Progenitor cell of endocrine pancreas (in vitro differentiated cells): ENCODE results near the gene ACYP2. TPM values are rescaled to one million over a fixed set of nuclear protein-coding genes. Genes with fewer than 3 reads are reported as not detected.

Source experiments
- DNase-seq: peaks from one replicate; pipeline ENCODE4 v3.0.0; 2021; ENCODE audit warnings: low spot score; ENCODE audit not compliant: unreplicated experiment
- H3K27ac Mint-ChIP-seq: 2 replicates; pipeline ENCODE4 v1.8.0; 2021; ENCODE audit warnings: mild to moderate bottlenecking, moderate library complexity, mixed read lengths
- H3K27me3 Mint-ChIP-seq: 2 replicates; pipeline ENCODE4 v1.8.0; 2021; ENCODE audit warnings: mixed read lengths
- H3K36me3 Mint-ChIP-seq: 2 replicates; pipeline ENCODE4 v1.8.0; 2022; ENCODE audit warnings: mixed read lengths; ENCODE audit not compliant: insufficient read depth
- H3K4me1 Mint-ChIP-seq: 2 replicates; pipeline ENCODE4 v1.8.0; 2021; ENCODE audit warnings: low read depth, mixed read lengths
- H3K4me3 Mint-ChIP-seq: 2 replicates; pipeline ENCODE4 v1.8.0; 2021; ENCODE audit warnings: low read depth, mild to moderate bottlenecking, moderate library complexity, mixed read lengths
- H3K9me3 Mint-ChIP-seq: 2 replicates; pipeline ENCODE4 v1.8.0; 2021; ENCODE audit warnings: low read depth, mixed read lengths
- CTCF ChIP-seq: fragments of 200-600 bp; sonication (generic); IDR thresholded peaks from one replicate; pipeline ENCODE4 v1.5.0; 2021; ENCODE audit warnings: antibody characterized with exemption, mild to moderate bottlenecking; ENCODE audit not compliant: unreplicated experiment
- total RNA-seq: library from RNA; stranded (reverse); gene quantifications from 2 replicates; pipeline ENCODE4 v1.2.1, GENCODE V29; 2021

The ACYP2 gene
- total RNA-seq, 1 donor from 2014 or later: 8.6 TPM

GRCh38 chr2:54191361-54192135, 76.1 kb downstream of the ACYP2 start:
- H3K27ac Mint-ChIP-seq: no peak overlapping the region
- DNase-seq: no peak
- no peaks in the 10 kb centered on the region for H3K27me3 Mint-ChIP-seq
- no peak for TF ChIP-seq CTCF
- H3K4me3 Mint-ChIP-seq: no peak overlapping the region
- no peaks in the 10 kb centered on the region for H3K9me3 Mint-ChIP-seq
- peaks cover 2% of the 10 kb centered on the region for H3K4me1 Mint-ChIP-seq
- H3K36me3 Mint-ChIP-seq: no peaks in the 10 kb centered on the region

- H3K36me3 Mint-ChIP-seq: no peaks in the 10 kb centered on the region
- H3K27me3 Mint-ChIP-seq: no peaks in the 10 kb centered on the region
- no peak overlapping the region for H3K4me3 Mint-ChIP-seq
- no peak overlapping the region for H3K27ac Mint-ChIP-seq
- no peaks in the 10 kb centered on the region for H3K9me3 Mint-ChIP-seq
- no peak for DNase-seq
- peaks cover 2% of the 10 kb centered on the region for H3K4me1 Mint-ChIP-seq
- TF ChIP-seq CTCF: no peak
Measured at GRCh38 chr2:54194761-54195750, 79.6 kb downstream of the ACYP2 start.

DNA sequence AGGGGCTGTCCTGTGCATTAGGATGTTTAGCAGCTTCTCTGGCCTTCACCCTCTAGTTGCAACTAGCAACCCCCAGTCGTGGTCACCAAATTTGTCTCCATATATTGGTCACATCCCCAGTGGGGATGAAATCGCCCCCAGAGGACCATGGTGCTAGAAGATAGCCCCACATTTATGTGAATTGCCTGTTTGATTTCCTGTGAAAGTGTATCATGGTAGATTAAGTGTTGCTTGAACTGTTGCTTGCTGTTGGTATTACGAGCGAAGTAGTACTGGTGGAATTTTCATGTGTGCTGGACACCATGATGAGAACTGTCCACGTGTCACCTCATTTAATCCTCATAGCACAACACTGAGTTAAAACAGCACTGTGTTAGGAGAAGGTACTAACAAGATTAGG, 81.2 kb downstream of the ACYP2 start:
- no peaks in the 10 kb centered on the region for H3K36me3 Mint-ChIP-seq
- no peaks in the 10 kb centered on the region for H3K9me3 Mint-ChIP-seq
- H3K4me3 Mint-ChIP-seq: no peak overlapping the region
- H3K27ac Mint-ChIP-seq: no peak overlapping the region
- peaks cover 1% of the 10 kb centered on the region for H3K4me1 Mint-ChIP-seq
- H3K27me3 Mint-ChIP-seq: no peaks in the 10 kb centered on the region
- DNase-seq: no peak
- no peak for TF ChIP-seq CTCF

DNA sequence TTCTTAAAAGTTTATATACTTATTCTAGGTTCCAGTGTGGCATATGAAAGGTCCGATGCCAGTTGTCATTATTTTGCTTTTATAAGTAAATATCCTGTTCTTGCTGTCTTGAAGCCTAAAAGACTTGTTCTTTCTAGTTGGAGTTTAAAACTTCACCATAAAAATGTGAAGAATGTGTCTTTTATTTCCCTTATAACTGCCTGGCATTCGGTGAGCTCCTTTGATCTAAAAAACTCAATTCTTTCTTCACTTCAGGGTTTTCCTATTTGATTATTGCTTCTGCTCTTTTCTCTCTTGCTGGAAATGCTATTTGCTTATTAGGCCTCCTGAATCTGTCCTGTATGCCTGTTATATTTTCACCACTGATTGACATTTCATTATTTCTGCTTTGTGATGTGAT, 89.1 kb downstream of the ACYP2 start:
- Mint-ChIP-seq H3K27ac (no peak overlapping the region), H3K4me3 (no peak overlapping the region), H3K27me3 (no peaks in the 10 kb centered on the region), H3K36me3 (no peaks in the 10 kb centered on the region), H3K4me1 (no peaks in the 10 kb centered on the region), H3K9me3 (peaks cover 2% of the 10 kb centered on the region)
- no peak for DNase-seq
- no peak for TF ChIP-seq CTCF

DNA sequence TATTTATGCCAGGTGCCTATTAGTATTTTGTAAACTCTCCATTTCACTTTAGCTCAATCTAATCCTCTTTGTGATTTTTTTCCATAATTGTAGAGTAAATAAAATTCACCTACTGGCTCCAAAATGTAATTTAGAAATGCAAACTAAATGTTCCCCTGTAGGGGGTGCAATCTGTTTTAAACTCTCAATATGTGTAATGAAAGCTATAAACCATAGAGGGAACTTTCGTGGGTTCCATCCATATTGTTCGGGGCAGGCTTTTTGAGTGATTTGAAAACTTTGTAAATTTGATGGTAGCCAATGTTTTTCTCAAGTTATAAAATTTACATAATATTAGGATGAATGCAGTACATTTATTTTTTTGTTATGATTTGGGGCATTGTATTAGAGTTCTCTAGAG, 91.2 kb downstream of the ACYP2 start:
- Mint-ChIP-seq H3K9me3 (peaks cover 2% of the 10 kb centered on the region), H3K27ac (no peak overlapping the region), H3K27me3 (no peaks in the 10 kb centered on the region), H3K4me1 (no peaks in the 10 kb centered on the region), H3K4me3 (no peak overlapping the region), H3K36me3 (no peaks in the 10 kb centered on the region)
- peak; percentile 57 for TF ChIP-seq CTCF
- DNase-seq: no peak
